B cell (primary cell): ENCODE results near the gene CABLES1. TPM values are rescaled to one million over a fixed set of nuclear protein-coding genes. Genes with fewer than 3 reads are reported as not detected.

Source experiments
- ATAC-seq: fragments of 200-7000 bp; cut with Tn5 transposase; one replicate; pipeline ENCODE4 v1.10.0; 2021; ENCODE audit warnings: low read depth, mild to moderate bottlenecking, moderate number of reproducible peaks, moderate library complexity
- CTCF ChIA-PET: fragments of 350-600 bp; sonication (Branson Sonifier 250); formaldehyde crosslinking; loops from one replicate; lab custom pipeline; 2021; ENCODE audit warnings: antibody characterized with exemption, inconsistent platforms; lab: Charles Lee
- POLR2A ChIA-PET: fragments of 350-600 bp; sonication (Branson Sonifier 250); formaldehyde crosslinking; loops from one replicate; lab custom pipeline; 2021; ENCODE audit warnings: antibody characterized with exemption; lab: Charles Lee
- DNase-seq: peaks from one replicate; pipeline ENCODE4 v3.0.0; 2013
- H2AFZ ChIP-seq: 2 replicates; pipeline ENCODE4 v1.6.1; 2012; ENCODE audit warnings: mild to moderate bottlenecking, low read depth, low read length; ENCODE audit not compliant: insufficient read depth, poor library complexity, severe bottlenecking
- H3K27ac ChIP-seq, 2 donors: 1 replicate in 1 of 2; 2 replicates in 1 of 2; pipeline ENCODE4 v1.5.1; 2012 to 2013; ENCODE audit warnings: low read length in 2 of 2, mild to moderate bottlenecking in 2 of 2, moderate library complexity in 1 of 2
- H3K27me3 ChIP-seq, 4 experiments: fragments of 200-600 bp in 1 of 4; sonication (generic) in 1 of 4; replicated peaks in 1 of 4; 1 replicate in 2 of 4; 2 replicates in 2 of 4; pipeline versions ENCODE4 v1.6.1 to v1.7.0; 2013 to 2016; ENCODE audit warnings: low read length in 3 of 4, mild to moderate bottlenecking in 2 of 4, mixed read lengths in 1 of 4, moderate library complexity in 1 of 4; ENCODE audit not compliant: insufficient read depth in 4 of 4, control insufficient read depth in 3 of 4; ENCODE audit errors: control extremely low read depth in 1 of 4
- H3K36me3 ChIP-seq, 2 experiments: replicated peaks in 1 of 2; 1 replicate in 1 of 2; 2 replicates in 1 of 2; pipeline versions ENCODE4 v1.6.1 to v1.7.1; 2013; ENCODE audit warnings: low read length in 1 of 2; ENCODE audit not compliant: insufficient read depth in 2 of 2, control insufficient read depth in 1 of 2; ENCODE audit errors: control extremely low read depth in 1 of 2, extremely low read depth in 1 of 2
- H3K4me1 ChIP-seq, 2 donors: fragments of 200-600 bp in 1 of 2; sonication (generic) in 1 of 2; 1 replicate in 1 of 2; 2 replicates in 1 of 2; pipeline versions ENCODE4 v1.5.1 to v1.6.1; 2013 to 2017; ENCODE audit warnings: low read length in 2 of 2; ENCODE audit not compliant: control insufficient read depth in 2 of 2, insufficient read depth in 2 of 2
- H3K4me2 ChIP-seq: replicated peaks from 2 replicates; pipeline ENCODE3; 2012; ENCODE audit warnings: mild to moderate bottlenecking, low read depth, low read length; ENCODE audit not compliant: poor library complexity, severe bottlenecking
- H3K4me3 ChIP-seq, 5 experiments: fragments of 200-600 bp in 1 of 5; sonication (generic) in 1 of 5; 1 replicate in 3 of 5; 2 replicates in 2 of 5; pipeline versions ENCODE4 v1.5.1 to v1.7.0; 2011 to 2016; ENCODE audit warnings: low read length in 4 of 5, mild to moderate bottlenecking in 4 of 5, low read depth in 2 of 5, control low read depth in 1 of 5, moderate library complexity in 1 of 5; ENCODE audit not compliant: insufficient read depth in 1 of 5; ENCODE audit errors: control extremely low read depth in 1 of 5, extremely low read depth in 1 of 5
- H3K79me2 ChIP-seq: fragments of 200-600 bp; sonication (generic); one replicate; pipeline ENCODE4 v1.6.0; 2016; ENCODE audit warnings: low read length; ENCODE audit not compliant: control insufficient read depth, insufficient read depth
- H3K9ac ChIP-seq: fragments of 200-600 bp; sonication (generic); 2 replicates; pipeline ENCODE4 v1.6.1; 2017; ENCODE audit warnings: mild to moderate bottlenecking, low read length, moderate library complexity
- H3K9me3 ChIP-seq, 3 donors: one replicate each; pipeline versions ENCODE4 v1.6.1 to v1.7.1; 2013; ENCODE audit warnings: low read length in 2 of 3; ENCODE audit not compliant: control insufficient read depth in 2 of 3, insufficient read depth in 1 of 3; ENCODE audit errors: control extremely low read depth in 1 of 3
- H4K20me1 ChIP-seq: 2 replicates; pipeline ENCODE4 v1.6.0; 2012; ENCODE audit warnings: mild to moderate bottlenecking, low read length; ENCODE audit not compliant: insufficient read depth, control insufficient read depth, poor library complexity, severe bottlenecking
- H3K27ac Mint-ChIP-seq: one replicate; pipeline ENCODE4 v1.8.0; 2021; ENCODE audit warnings: mixed read lengths
- H3K27me3 Mint-ChIP-seq: one replicate; pipeline ENCODE4 v1.8.0; 2021; ENCODE audit warnings: mixed read lengths
- H3K4me1 Mint-ChIP-seq: one replicate; pipeline ENCODE4 v1.8.0; 2021; ENCODE audit warnings: mixed read lengths
- H3K4me3 Mint-ChIP-seq: one replicate; pipeline ENCODE4 v1.8.0; 2021; ENCODE audit warnings: mixed read lengths
- H3K9me3 Mint-ChIP-seq: one replicate; pipeline ENCODE4 v1.8.0; 2022; ENCODE audit warnings: mixed read lengths; ENCODE audit not compliant: insufficient read depth
- EZH2 ChIP-seq: IDR thresholded peaks from 2 replicates; pipeline ENCODE4 v1.6.1; 2012; ENCODE audit warnings: borderline replicate concordance, low read depth, mild to moderate bottlenecking, moderate library complexity, low read length; ENCODE audit not compliant: insufficient read depth, poor library complexity, severe bottlenecking
- WGBS: methylation state at CpG from one replicate; pipeline ENCODE4 v1.1.5; 2013; ENCODE audit warnings: missing lambda C conversion rate; ENCODE audit not compliant: insufficient coverage; 5-methylcytosine and 5-hydroxymethylcytosine counted together
- intact Hi-C: fragments of 100-400 bp; cut with micrococcal nuclease; formaldehyde crosslinking; loops from one replicate; pipeline ENCODE4 v1.10.0; 2022
- polyA plus RNA-seq: library from polyadenylated mRNA; depleted of rRNA; stranded (reverse); fragments of >200 nt; gene quantifications from 2 replicates; pipeline ENCODE4 v1.2.3, GENCODE V29; 2012
- total RNA-seq, 2 donors: library from RNA; stranded (reverse); fragments of 120-200 nt in 1 of 2; gene quantifications; 1 replicate in 1 of 2; 2 replicates in 1 of 2; pipeline versions ENCODE4 v1.2.3 to v1.2.4, GENCODE V29; 2013 to 2022
- TF ChIP-seq, protein P1 (sequence below): fragments of 200-600 bp; IDR thresholded peaks from one replicate; pipeline ENCODE4 v1.8.0; 2022; ENCODE audit warnings: antibody characterized with exemption, mild to moderate bottlenecking

CABLES1 gene
- total and polyA plus RNA-seq, 2 donors (not counting 1 experiment from before 2014, with no cell fraction given): 0.30 to 56.3 TPM

DNA sequence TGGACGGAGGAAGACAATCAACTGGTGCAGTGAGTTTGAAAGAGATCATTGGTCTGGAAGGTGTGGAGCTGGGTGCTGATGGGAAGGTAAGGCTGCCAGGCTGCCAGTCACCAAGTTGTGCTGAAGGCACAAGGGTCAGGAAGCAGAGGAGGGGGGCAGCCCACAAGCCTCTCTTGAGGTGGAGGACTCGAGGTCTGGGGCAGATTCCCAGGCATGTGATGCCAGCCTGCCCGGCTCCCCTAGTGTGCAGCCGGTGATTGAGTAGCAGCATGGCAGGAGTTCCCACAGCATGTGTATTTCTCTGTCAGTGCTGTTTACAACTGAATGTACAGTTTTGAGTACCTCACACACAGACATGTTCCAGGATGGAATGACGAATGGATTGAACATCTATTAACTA is 99.3 kb downstream of the CABLES1 start:
- no peak overlapping the region for H3K27ac Mint-ChIP-seq
- no peak overlapping the region for H2AFZ ChIP-seq
- no peak overlapping the region for H3K9ac ChIP-seq
- WGBS: 60% methylated on average over 2 of the region's 5 CpGs
- H3K79me2 ChIP-seq: no peaks in the 10 kb centered on the region
- H3K27ac ChIP-seq: no peak overlapping the region
- H3K36me3 ChIP-seq: no peaks in the 10 kb centered on the region
- H3K9me3 ChIP-seq: peaks cover 0 to 4% (median 0%) of the 10 kb centered on the region in 3 donors
- ATAC-seq: no peak
- H3K27me3 Mint-ChIP-seq: no peaks in the 10 kb centered on the region
- peaks cover 46% of the 10 kb centered on the region for H3K4me1 Mint-ChIP-seq
- intact Hi-C loops: loop anchor here (5.0 to 10.0 kb wide), 2 partner anchors 268 to 350 kb away; partner anchors contain the start of genes NPC1 and RMC1
- H3K27me3 ChIP-seq: peaks cover 0 to 12% (median 0%) of the 10 kb centered on the region in 4 experiments
- CTCF ChIA-PET: interaction anchor here (0.8 to 1.0 kb wide), 2 partner anchors 25 to 103 kb away, joined by 3 read pairs; no protein-coding TSS in a partner anchor
- no peak overlapping the region for H3K4me3 Mint-ChIP-seq
- no peak overlapping the region for H3K4me2 ChIP-seq
- POLR2A ChIA-PET: interaction anchor here (0.7 kb wide), 1 partner anchor 85 kb away, joined by 5 read pairs; no protein-coding TSS in a partner anchor
- no peaks in the 10 kb centered on the region for H4K20me1 ChIP-seq
- H3K4me3 ChIP-seq: no peak overlapping the region
- no peak for DNase-seq
- no peaks in the 10 kb centered on the region for H3K9me3 Mint-ChIP-seq
- peaks cover 36 to 42% of the 10 kb centered on the region in 2 donors for H3K4me1 ChIP-seq
- TF ChIP-seq EZH2: no peak
- TF ChIP-seq, protein P1, sequence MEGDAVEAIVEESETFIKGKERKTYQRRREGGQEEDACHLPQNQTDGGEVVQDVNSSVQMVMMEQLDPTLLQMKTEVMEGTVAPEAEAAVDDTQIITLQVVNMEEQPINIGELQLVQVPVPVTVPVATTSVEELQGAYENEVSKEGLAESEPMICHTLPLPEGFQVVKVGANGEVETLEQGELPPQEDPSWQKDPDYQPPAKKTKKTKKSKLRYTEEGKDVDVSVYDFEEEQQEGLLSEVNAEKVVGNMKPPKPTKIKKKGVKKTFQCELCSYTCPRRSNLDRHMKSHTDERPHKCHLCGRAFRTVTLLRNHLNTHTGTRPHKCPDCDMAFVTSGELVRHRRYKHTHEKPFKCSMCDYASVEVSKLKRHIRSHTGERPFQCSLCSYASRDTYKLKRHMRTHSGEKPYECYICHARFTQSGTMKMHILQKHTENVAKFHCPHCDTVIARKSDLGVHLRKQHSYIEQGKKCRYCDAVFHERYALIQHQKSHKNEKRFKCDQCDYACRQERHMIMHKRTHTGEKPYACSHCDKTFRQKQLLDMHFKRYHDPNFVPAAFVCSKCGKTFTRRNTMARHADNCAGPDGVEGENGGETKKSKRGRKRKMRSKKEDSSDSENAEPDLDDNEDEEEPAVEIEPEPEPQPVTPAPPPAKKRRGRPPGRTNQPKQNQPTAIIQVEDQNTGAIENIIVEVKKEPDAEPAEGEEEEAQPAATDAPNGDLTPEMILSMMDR: no peak

DNA sequence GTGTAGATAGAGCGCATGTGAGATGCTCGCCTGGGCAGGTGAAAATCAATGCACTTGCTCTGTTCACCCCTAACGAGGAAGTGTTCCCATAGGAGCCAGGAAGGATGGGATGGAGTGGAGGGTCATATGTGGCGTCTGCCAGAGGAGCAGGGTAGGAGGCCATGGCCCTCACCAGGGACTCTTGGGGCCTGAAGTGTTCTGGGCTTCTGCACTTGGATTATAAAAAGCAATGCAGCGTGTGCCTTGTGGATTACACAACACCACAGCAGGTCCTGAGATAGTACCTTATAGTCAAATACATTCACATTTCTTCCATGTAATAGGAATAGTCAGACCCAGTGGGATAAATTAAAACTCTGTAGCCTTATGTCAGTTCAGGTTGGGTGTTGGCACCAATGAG is 100.1 kb downstream of the CABLES1 start:
- intact Hi-C loops: loop anchor here (10.0 kb wide), 1 partner anchor 349 kb away; the partner anchor contains the start of gene NPC1
- CTCF ChIA-PET: interaction anchor here (0.8 to 1.3 kb wide), 3 partner anchors 12 to 104 kb away, joined by 3 to 4 read pairs (median 3); no protein-coding TSS in a partner anchor
- peak overlapping the region; percentile 13 for H3K27ac Mint-ChIP-seq

More for the DNA sequence above, 100.1 kb downstream of the CABLES1 start:
- no peak overlapping the region for H3K4me3 Mint-ChIP-seq
- Histone ChIP-seq H3K4me3 (no peak overlapping the region), H3K4me2 (no peak overlapping the region), H4K20me1 (no peaks in the 10 kb centered on the region), H3K27ac (no peak overlapping the region), H3K27me3 (peaks cover 0 to 12% (median 0%) of the 10 kb centered on the region in 4 experiments), H3K4me1 (peaks cover 33 to 38% of the 10 kb centered on the region in 2 donors), H3K36me3 (no peaks in the 10 kb centered on the region), H3K79me2 (no peaks in the 10 kb centered on the region), H3K9me3 (peaks cover 0 to 4% (median 0%) of the 10 kb centered on the region in 3 donors), H2AFZ (no peak overlapping the region), H3K9ac (no peak overlapping the region)
- TF ChIP-seq, protein P1: no peak
- TF ChIP-seq EZH2: no peak
- H3K4me1 Mint-ChIP-seq: peaks cover 41% of the 10 kb centered on the region
- no peak for ATAC-seq
- no peak for DNase-seq
- no peaks in the 10 kb centered on the region for H3K27me3 Mint-ChIP-seq
- POLR2A ChIA-PET: no interaction called here
- 91% methylated on average over 3 of the region's 5 CpGs for WGBS
- H3K9me3 Mint-ChIP-seq: no peaks in the 10 kb centered on the region
